ENCODE data around the gene PCNT. TPM values are rescaled to one million over a fixed set of nuclear protein-coding genes. Genes with fewer than 3 reads are reported as not detected.

The PCNT gene
- total RNA-seq, 2 donors from 2014 or later: 44.8 to 70.9 TPM

DNA sequence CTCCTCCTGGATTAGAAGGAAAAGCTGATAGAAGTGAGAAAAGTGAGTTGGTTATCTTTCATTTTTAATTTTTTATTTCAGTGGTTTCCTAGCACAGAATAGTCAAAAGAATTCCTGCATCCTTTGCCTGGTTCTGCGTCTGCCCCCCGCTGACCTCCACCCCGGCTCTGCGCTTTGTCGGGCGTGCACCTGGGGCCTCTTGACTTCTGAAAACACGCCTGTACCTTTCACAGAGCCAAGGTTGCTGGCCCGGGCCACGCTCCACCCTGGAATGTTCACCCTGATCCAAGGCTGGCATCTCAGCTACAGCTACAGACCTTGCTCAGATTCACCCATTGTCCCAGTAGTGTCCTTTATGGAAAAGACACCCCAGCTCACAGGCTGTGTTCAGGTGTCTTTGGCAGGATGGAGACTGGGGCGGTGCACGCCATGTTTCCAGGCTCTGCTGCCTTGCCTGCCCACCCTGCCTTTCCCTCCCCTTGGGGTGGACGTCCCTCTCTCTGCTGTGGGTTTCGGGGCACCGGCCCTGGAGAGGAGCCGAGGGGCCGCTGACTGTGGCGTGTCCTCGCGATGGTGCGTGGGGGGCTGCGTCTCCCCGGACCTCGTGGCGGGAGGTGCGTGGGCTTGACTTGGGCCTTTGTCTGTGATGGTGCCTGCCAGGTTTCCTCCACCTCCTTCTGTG, 94.5 kb downstream of the PCNT start:
- no peaks in the 10 kb centered on the region for H3K4me1 Mint-ChIP-seq
- H3K4me3 Mint-ChIP-seq: no peak overlapping the region
- no peaks in the 10 kb centered on the region for H3K27me3 Mint-ChIP-seq
- no peaks in the 10 kb centered on the region for H3K9me3 Mint-ChIP-seq
- H3K36me3 Mint-ChIP-seq (ENCODE audit: low read depth): peaks cover 43% of the 10 kb centered on the region
- H3K27ac Mint-ChIP-seq: no peak overlapping the region
- ATAC-seq (replicated peaks): no peak

DNA sequence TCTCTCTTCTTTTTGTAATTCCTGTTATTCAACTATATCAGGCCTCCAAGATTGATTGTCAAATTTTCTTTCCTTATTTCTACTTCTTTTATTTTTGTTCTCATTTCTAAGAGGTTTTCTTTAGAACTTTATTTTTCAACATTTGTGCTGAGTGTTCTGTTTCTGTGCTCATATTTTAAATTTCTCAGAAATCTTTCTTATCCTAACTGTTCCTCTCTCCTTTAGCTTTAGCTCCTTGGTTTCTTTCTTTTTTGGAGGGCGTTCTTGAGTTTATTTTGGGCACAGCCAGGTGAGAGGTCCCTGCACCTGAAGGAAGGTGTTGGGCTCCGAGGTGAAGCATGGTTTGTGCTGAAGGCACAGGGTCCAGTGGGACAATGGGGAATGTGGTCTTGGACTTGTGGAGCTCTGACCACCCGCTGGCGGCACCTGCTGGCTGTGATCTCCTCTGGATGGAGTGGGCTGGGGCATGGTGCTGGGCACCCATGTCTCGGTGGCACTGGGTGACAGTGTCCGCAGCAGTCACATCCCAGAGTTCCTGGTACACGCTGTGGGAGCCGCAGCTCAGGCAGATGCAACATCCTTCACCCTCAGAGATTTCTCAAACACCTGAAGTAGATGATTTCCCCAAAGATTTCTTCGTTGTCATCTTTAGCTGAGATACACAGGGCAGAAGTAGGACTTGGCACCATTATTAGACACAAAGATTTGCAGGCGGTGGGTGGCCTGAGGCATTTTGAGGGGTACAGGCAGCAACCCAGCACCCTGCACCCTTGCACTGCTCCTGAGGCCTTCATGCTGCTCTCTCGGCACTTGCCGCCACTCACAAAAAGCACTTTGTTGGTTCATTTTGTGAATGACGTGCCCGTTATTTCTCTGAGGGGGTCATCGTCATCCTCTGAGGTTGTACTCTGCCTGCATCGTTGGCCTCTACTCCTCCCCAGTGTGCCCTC, 96.6 kb downstream of the PCNT start:
- peaks cover 41% of the 10 kb centered on the region for H3K36me3 Mint-ChIP-seq (ENCODE audit: low read depth)
- no peaks in the 10 kb centered on the region for H3K4me1 Mint-ChIP-seq
- H3K27ac Mint-ChIP-seq: no peak overlapping the region
- no peak overlapping the region for H3K4me3 Mint-ChIP-seq
- no peak for ATAC-seq (replicated peaks)
- H3K9me3 Mint-ChIP-seq: no peaks in the 10 kb centered on the region
- no peaks in the 10 kb centered on the region for H3K27me3 Mint-ChIP-seq

GRCh38 chr21:46421191-46421750, 97.3 kb downstream of the PCNT start:
- no peak overlapping the region for H3K4me3 Mint-ChIP-seq
- ATAC-seq (replicated peaks): no peak
- H3K4me1 Mint-ChIP-seq: no peaks in the 10 kb centered on the region
- H3K36me3 Mint-ChIP-seq (ENCODE audit: low read depth): peaks cover 34% of the 10 kb centered on the region
- H3K9me3 Mint-ChIP-seq: no peaks in the 10 kb centered on the region
- no peak overlapping the region for H3K27ac Mint-ChIP-seq
- no peaks in the 10 kb centered on the region for H3K27me3 Mint-ChIP-seq

DNA sequence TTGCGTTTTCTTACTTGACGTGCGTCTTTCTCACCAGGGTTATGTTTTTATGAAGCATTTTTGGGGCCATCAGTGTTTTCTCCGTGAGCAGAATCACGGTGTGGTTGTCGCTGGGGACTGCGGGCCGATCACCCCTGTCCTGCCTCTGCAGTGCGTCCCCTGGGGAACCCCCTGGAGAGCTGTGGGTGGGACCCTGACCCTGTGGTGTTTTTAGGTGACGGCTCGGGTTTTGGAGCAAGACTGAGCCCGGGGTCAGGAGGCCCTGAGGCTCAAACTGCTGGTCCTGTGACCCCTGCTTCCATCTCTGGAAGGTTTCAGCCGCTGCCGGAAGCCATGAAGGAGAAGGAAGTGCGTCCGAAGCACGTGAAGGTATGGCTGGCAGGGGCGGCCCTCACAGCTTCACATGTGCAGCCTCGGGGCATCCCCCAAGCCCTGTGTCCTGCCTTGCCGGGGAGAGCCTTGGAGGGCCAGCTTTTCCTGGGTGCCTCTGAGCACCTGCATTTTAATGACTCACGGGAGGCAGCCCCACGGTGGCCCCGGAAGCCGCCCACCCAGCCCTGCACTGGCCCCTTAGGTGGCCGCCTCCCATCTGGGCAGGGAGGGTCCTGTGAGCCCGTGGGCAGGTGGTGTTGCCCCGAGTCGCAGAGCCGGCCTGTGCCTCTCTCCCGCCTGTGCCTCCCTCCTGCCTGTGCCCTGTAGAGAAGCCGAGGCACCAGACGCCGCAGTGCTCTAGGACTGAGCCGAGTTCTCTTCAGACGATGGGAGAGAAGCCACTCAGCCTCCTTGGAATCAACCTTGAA, 98.0 kb downstream of the PCNT start:
- H3K27me3 Mint-ChIP-seq: no peaks in the 10 kb centered on the region
- H3K4me1 Mint-ChIP-seq: no peaks in the 10 kb centered on the region
- no peak overlapping the region for H3K4me3 Mint-ChIP-seq
- no peaks in the 10 kb centered on the region for H3K9me3 Mint-ChIP-seq
- H3K27ac Mint-ChIP-seq: no peak overlapping the region
- H3K36me3 Mint-ChIP-seq (ENCODE audit: low read depth): peaks cover 32% of the 10 kb centered on the region
- no peak for ATAC-seq (replicated peaks)

DNA sequence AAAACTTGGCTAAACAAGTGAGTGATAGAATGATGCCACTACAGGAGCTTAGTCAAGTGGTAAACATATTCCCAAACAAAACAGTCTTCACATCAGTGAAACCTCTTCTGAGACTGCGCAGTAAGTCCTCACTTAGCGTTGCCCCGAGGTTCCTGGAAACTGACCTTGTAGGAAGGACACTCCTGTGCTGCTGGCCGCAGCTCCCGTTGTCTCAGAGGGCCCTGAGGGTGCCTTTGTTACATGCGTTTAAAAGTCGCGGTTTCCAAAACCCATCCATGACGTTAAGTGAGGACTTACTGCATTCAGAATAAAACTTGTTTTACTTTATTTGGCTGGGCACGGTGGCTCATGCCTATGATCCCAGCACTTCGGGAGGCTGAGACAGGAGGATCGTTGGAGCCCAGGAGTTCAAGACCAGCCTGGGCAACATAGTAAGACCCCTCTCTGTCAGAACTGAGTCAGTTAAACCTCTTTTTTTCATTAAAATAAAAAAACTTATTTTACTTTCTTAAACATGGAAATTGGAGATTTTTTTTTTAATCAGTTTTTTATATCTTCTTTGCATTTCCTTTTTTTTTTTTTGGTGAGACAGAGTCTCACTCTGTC, 98.8 kb downstream of the PCNT start:
- no peaks in the 10 kb centered on the region for H3K4me1 Mint-ChIP-seq
- H3K36me3 Mint-ChIP-seq (ENCODE audit: low read depth): peaks cover 31% of the 10 kb centered on the region
- H3K9me3 Mint-ChIP-seq: no peaks in the 10 kb centered on the region
- H3K27ac Mint-ChIP-seq: no peak overlapping the region
- no peak overlapping the region for H3K4me3 Mint-ChIP-seq
- no peaks in the 10 kb centered on the region for H3K27me3 Mint-ChIP-seq
- no peak for ATAC-seq (replicated peaks)

GRCh38 chr21:46423546-46424038, 99.6 kb downstream of the PCNT start:
- no peaks in the 10 kb centered on the region for H3K9me3 Mint-ChIP-seq
- no peaks in the 10 kb centered on the region for H3K27me3 Mint-ChIP-seq
- peak overlapping the region; percentile 26 for H3K4me3 Mint-ChIP-seq
- H3K4me1 Mint-ChIP-seq: no peaks in the 10 kb centered on the region
- H3K27ac Mint-ChIP-seq: no peak overlapping the region
- no peak for ATAC-seq (replicated peaks)
- H3K36me3 Mint-ChIP-seq (ENCODE audit: low read depth): peaks cover 23% of the 10 kb centered on the region

DNA sequence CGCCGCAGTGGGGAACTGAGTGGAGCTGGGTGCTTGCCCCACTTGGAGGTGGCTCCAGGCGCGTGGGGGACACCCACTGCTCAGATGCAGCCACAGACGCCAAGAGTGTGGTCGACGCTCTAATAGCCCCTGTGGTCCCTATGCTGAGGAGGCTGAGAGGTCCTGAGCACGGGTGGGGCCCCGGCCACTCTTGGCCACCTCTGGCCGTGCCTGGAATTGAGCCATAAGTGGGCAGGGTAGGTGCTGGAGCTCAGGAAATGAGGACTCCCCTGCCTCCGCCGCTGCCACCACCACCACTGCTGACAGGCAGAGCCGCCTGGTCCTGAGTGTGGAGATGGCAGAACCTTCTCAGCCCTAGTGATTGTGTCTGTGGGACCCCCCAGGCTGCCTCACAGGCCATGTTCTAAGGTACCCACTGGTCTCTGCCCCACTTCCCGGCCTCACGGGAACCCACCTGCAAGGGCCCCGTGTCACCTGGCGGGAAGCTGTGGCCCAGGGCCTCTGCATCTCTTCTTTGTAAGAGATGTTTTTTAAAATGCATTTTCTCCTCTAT, 100.2 kb downstream of the PCNT start:
- Mint-ChIP-seq H3K4me1 (no peaks in the 10 kb centered on the region), H3K36me3 (ENCODE audit: low read depth) (peaks cover 17% of the 10 kb centered on the region), H3K4me3 (peak overlapping the region; percentile 26), H3K27ac (peak overlapping the region; percentile 69), H3K9me3 (no peaks in the 10 kb centered on the region), H3K27me3 (no peaks in the 10 kb centered on the region)
- ATAC-seq (replicated peaks): peak; percentile 24

DNA sequence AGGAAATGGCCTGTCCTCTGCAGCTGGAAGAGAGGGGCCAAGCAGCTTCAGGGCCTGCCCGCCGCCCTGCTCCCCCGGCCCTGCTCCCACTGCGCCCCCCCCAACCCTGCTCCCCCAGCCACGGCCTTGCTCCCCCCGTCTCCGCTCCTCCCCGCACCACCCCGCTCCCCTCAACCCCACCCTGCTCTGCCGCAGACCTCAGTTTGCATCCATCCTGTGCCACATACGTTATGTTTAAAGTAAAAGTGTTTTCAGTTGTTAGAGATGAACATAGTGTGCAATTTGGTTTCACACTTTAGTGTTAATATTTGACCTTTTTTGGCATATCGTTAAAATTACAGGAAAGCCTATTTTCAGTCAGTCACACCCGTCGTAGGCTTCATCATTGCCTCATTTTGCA, 100.7 kb downstream of the PCNT start:
- peak overlapping the region; percentile 69 for H3K27ac Mint-ChIP-seq
- H3K9me3 Mint-ChIP-seq: no peaks in the 10 kb centered on the region
- H3K27me3 Mint-ChIP-seq: no peaks in the 10 kb centered on the region
- H3K4me3 Mint-ChIP-seq: peak overlapping the region; percentile 44
- peaks cover 13% of the 10 kb centered on the region for H3K36me3 Mint-ChIP-seq (ENCODE audit: low read depth)
- no peaks in the 10 kb centered on the region for H3K4me1 Mint-ChIP-seq
- no peak for ATAC-seq (replicated peaks)

DNA sequence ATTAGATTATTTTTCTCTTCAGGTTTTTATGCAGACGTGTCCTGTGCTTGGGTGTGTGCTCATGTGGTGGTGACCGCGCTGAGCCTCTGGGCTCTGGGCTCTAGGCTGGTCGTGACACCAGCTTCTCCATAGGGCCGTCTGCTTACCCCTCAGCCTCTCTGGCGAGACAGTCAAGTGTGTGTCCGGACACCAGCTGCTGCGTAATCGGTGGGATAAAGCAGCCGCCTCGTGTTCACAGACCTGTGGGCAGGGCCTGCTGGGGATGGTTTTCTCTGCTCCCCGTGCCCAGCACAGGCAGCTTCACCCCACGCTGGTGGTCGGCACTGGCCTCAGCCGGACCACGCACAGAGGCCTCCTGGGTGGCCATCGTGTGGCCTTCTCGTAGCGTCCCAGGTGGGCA, 101.1 kb downstream of the PCNT start:
- Mint-ChIP-seq H3K27ac (peak overlapping the region; percentile 69), H3K4me3 (peak overlapping the region; percentile 44), H3K4me1 (no peaks in the 10 kb centered on the region), H3K9me3 (no peaks in the 10 kb centered on the region), H3K36me3 (ENCODE audit: low read depth) (peaks cover 13% of the 10 kb centered on the region), H3K27me3 (no peaks in the 10 kb centered on the region)
- ATAC-seq (replicated peaks): no peak

DNA sequence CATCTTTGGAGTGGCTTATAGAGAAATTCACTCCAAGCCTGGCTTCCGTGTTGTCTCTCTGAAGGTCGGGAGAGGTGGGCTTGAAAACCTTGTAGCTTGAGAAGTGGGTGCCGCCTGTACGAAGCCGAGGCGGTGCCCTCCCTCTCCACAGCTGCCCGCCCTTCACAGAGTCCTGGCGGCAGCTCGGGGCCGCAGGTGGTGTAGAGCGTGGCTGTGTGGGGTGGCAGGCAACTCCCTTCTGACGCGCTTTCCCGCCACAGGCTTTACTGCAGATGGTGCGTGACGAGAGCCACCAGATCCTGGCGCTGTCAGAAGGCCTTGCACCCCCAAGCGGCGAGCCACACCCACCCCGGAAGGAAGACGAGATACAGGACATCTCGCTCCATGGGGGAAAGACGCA, 101.6 kb downstream of the PCNT start:
- no peaks in the 10 kb centered on the region for H3K4me1 Mint-ChIP-seq
- peak overlapping the region; percentile 44 for H3K4me3 Mint-ChIP-seq
- no peaks in the 10 kb centered on the region for H3K27me3 Mint-ChIP-seq
- peaks cover 13% of the 10 kb centered on the region for H3K36me3 Mint-ChIP-seq (ENCODE audit: low read depth)
- ATAC-seq (replicated peaks): peak; percentile 65
- H3K9me3 Mint-ChIP-seq: no peaks in the 10 kb centered on the region
- H3K27ac Mint-ChIP-seq: no peak overlapping the region

DNA sequence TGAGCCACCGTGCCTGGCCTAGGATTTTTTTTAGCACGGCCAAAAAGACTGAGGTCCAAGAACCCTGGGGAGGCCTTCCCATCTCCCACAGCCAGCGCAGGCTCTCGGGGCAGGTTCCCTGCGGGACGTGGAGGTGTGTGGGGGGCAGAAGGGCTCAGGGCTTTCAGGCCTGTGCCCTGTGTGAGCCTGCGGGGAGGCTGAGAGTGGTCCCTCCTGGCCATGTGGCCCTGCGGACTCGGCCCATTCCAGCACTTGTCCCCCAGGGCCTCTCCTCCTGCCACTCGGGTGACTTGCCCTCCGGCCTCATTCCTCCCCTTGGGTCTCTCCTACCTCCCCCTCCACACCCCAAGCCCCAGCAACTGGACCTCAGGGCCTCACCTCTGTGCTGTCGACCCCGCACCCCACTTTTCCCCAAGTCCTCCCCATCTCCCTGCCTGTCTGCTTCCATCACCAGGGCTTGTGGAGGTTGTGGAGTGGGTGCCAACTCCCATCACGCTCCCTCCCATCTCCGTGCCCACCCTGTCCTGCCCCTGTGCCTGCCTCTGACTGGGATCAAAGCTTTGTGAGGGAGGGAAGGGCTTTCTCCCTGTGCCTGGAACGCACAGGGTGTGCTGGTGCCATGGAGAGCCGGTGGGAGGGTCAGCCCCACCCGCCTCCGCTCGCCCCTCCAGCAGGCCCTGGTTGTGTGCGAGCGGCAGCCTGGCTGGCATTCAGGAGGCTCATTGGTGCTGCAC, 102.5 kb downstream of the PCNT start:
- Mint-ChIP-seq H3K4me1 (no peaks in the 10 kb centered on the region), H3K27ac (no peak overlapping the region), H3K27me3 (no peaks in the 10 kb centered on the region), H3K9me3 (no peaks in the 10 kb centered on the region), H3K4me3 (no peak overlapping the region), H3K36me3 (ENCODE audit: low read depth) (peaks cover 22% of the 10 kb centered on the region)
- no peak for ATAC-seq (replicated peaks)

GRCh38 chr21:46427516-46427915, 103.6 kb downstream of the PCNT start:
- H3K27ac Mint-ChIP-seq: no peak overlapping the region
- no peak overlapping the region for H3K4me3 Mint-ChIP-seq
- no peaks in the 10 kb centered on the region for H3K27me3 Mint-ChIP-seq
- H3K9me3 Mint-ChIP-seq: no peaks in the 10 kb centered on the region
- no peaks in the 10 kb centered on the region for H3K4me1 Mint-ChIP-seq
- ATAC-seq (replicated peaks): no peak
- peaks cover 32% of the 10 kb centered on the region for H3K36me3 Mint-ChIP-seq (ENCODE audit: low read depth)

GRCh38 chr21:46428286-46428685, 104.3 kb downstream of the PCNT start:
- ATAC-seq (replicated peaks): no peak
- Mint-ChIP-seq H3K4me1 (no peaks in the 10 kb centered on the region), H3K36me3 (ENCODE audit: low read depth) (peaks cover 39% of the 10 kb centered on the region), H3K27me3 (no peaks in the 10 kb centered on the region), H3K4me3 (no peak overlapping the region), H3K9me3 (no peaks in the 10 kb centered on the region), H3K27ac (no peak overlapping the region)
